ENCODE results near the gene FOXRED1. TPM values are rescaled to one million over a fixed set of nuclear protein-coding genes. Genes with fewer than 3 reads are reported as not detected.
A peak's percentile ranks its signal among the peaks of the same experiment; 100 is the strongest.

The FOXRED1 gene
- total RNA-seq, 1 experiment from 2014 or later: 43.2 TPM

GRCh38 chr11:126277780-126278179 lies 8.8 kb downstream of the FOXRED1 start:
- Histone ChIP-seq H3K27ac (no peak overlapping the region), H2AFZ (no peak overlapping the region), H3K27me3 (ENCODE audit: insufficient read depth, low read depth) (no peaks in the 10 kb centered on the region), H3K36me3 (ENCODE audit: low read depth) (0 out of 2 replicates have a peak, but pooled peaks cover 10% of the 10 kb centered on the region), H3K4me2 (no peak overlapping the region), H3F3A (ENCODE audit: insufficient read depth, low read depth) (no peaks in the 10 kb centered on the region), H3K4me1 (replicated peaks; ENCODE audit: insufficient read depth) (peaks cover 8% of the 10 kb centered on the region; the same call in 1 of the 2 replicates), H3K79me2 (ENCODE audit: low read depth) (no peaks in the 10 kb centered on the region), H4K20me1 (ENCODE audit: insufficient read depth) (no peaks in the 10 kb centered on the region), H3K9me3 (ENCODE audit: insufficient read depth, low read depth) (no peaks in the 10 kb centered on the region), H3K9me2 (ENCODE audit: insufficient read depth) (no peaks in the 10 kb centered on the region), H3K4me3 (no peak overlapping the region)
- POLR2A ChIA-PET (ENCODE audit: unreplicated experiment): interaction anchor here (0.6 kb wide), 1 partner anchor 308 kb away, joined by 4 read pairs; no protein-coding TSS in a partner anchor
- intact Hi-C loops (cut with micrococcal nuclease; ENCODE audit: unreplicated experiment): no loop called here
- CTCF ChIA-PET: no interaction called here
- no peak for TF ChIP-seq EZH2 (IDR thresholded peaks at IDR 0.05; ENCODE audit: low read depth)
- TF ChIP-seq, protein P1, sequence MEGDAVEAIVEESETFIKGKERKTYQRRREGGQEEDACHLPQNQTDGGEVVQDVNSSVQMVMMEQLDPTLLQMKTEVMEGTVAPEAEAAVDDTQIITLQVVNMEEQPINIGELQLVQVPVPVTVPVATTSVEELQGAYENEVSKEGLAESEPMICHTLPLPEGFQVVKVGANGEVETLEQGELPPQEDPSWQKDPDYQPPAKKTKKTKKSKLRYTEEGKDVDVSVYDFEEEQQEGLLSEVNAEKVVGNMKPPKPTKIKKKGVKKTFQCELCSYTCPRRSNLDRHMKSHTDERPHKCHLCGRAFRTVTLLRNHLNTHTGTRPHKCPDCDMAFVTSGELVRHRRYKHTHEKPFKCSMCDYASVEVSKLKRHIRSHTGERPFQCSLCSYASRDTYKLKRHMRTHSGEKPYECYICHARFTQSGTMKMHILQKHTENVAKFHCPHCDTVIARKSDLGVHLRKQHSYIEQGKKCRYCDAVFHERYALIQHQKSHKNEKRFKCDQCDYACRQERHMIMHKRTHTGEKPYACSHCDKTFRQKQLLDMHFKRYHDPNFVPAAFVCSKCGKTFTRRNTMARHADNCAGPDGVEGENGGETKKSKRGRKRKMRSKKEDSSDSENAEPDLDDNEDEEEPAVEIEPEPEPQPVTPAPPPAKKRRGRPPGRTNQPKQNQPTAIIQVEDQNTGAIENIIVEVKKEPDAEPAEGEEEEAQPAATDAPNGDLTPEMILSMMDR (conservative IDR thresholded peaks at IDR 0.05): no peak
- peak in 1 of 2 experiments; percentile 8 for DNase-seq
- no TSS peak for BruUV-seq (replicated peaks)

GRCh38 chr11:126279191-126279590 lies 10.2 kb downstream of the FOXRED1 start:
- Histone ChIP-seq H4K20me1 (ENCODE audit: insufficient read depth) (no peaks in the 10 kb centered on the region), H3K79me2 (ENCODE audit: low read depth) (peaks cover 7% of the 10 kb centered on the region), H3K4me1 (replicated peaks; ENCODE audit: insufficient read depth) (peaks cover 11% of the 10 kb centered on the region; the same call in 1 of the 2 replicates), H3K4me3 (no peak overlapping the region), H3K4me2 (no peak overlapping the region), H3K9me3 (ENCODE audit: insufficient read depth, low read depth) (no peaks in the 10 kb centered on the region), H3K36me3 (ENCODE audit: low read depth) (0 out of 2 replicates have a peak, but pooled peaks cover 7% of the 10 kb centered on the region), H3K27me3 (ENCODE audit: insufficient read depth, low read depth) (no peaks in the 10 kb centered on the region), H3K27ac (no peak overlapping the region), H3F3A (ENCODE audit: insufficient read depth, low read depth) (peaks cover 9% of the 10 kb centered on the region; the same call in 1 of the 2 replicates), H2AFZ (no peak overlapping the region), H3K9me2 (ENCODE audit: insufficient read depth) (no peaks in the 10 kb centered on the region)
- no TSS peak for BruUV-seq (replicated peaks)
- intact Hi-C loops (cut with micrococcal nuclease; ENCODE audit: unreplicated experiment): no loop called here
- DNase-seq: peak in 1 of 2 experiments; percentile 31
- POLR2A ChIA-PET (ENCODE audit: unreplicated experiment): no interaction called here
- no peak for TF ChIP-seq EZH2 (IDR thresholded peaks at IDR 0.05; ENCODE audit: low read depth)
- TF ChIP-seq, protein P1 (conservative IDR thresholded peaks at IDR 0.05): no peak
- CTCF ChIA-PET: no interaction called here

DNA sequence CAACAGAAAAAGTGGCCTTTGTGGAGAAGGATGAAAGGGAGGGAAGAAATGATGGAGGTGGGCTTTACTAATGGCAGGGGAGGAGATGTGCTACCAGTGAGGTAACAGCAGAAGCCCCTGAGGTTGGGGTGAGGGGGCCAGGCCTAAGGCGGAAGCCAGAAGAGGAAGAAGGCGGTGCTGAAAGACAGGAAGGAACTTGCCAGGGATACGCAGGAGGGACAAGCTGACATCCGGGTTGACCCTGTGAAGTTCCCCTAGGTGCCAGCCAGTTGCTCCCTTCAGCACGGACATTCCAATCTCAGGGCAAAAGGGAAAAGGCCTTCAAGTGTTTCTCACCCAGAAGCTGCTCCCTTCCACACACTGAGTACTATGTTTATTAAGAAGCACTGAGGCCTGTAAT lies 11.6 kb downstream of the FOXRED1 start:
- intact Hi-C loops (cut with micrococcal nuclease; ENCODE audit: unreplicated experiment): no loop called here
- BruUV-seq (replicated peaks): no TSS peak
- ChIA-PET CTCF (no interaction called here), POLR2A (ENCODE audit: unreplicated experiment) (no interaction called here)
- Histone ChIP-seq H4K20me1 (ENCODE audit: insufficient read depth) (no peaks in the 10 kb centered on the region), H3K4me1 (replicated peaks; ENCODE audit: insufficient read depth) (peaks cover 23% of the 10 kb centered on the region), H3K27me3 (ENCODE audit: insufficient read depth, low read depth) (no peaks in the 10 kb centered on the region), H3K4me3 (no peak overlapping the region), H2AFZ (no peak overlapping the region), H3K36me3 (ENCODE audit: low read depth) (0 out of 2 replicates have a peak, but pooled peaks cover 3% of the 10 kb centered on the region), H3K9me2 (ENCODE audit: insufficient read depth) (no peaks in the 10 kb centered on the region), H3K4me2 (no peak overlapping the region), H3K27ac (no peak overlapping the region), H3F3A (ENCODE audit: insufficient read depth, low read depth) (peaks cover 15% of the 10 kb centered on the region; the same call in 1 of the 2 replicates), H3K9me3 (ENCODE audit: insufficient read depth, low read depth) (no peaks in the 10 kb centered on the region), H3K79me2 (ENCODE audit: low read depth) (peaks cover 14% of the 10 kb centered on the region)
- TF ChIP-seq, protein P1 (conservative IDR thresholded peaks at IDR 0.05): no peak
- no peak for TF ChIP-seq EZH2 (IDR thresholded peaks at IDR 0.05; ENCODE audit: low read depth)
- DNase-seq: peak in 1 of 2 experiments; percentile 21

All from PC-9 (cell line).